K562 (cell line): ENCODE data around the gene PTPRE. TPM values are rescaled to one million over a fixed set of nuclear protein-coding genes. Genes with fewer than 3 reads are reported as not detected.
A peak's percentile ranks its signal among the peaks of the same experiment; 100 is the strongest.

Experiments used
- ATAC-seq: fragments of 200-7000 bp; cut with Tn5 transposase; 3 replicates; pipeline ENCODE4 v1.9.1; 2020; ENCODE audit warnings: moderate library complexity
- BruUV-seq: library from RNA; stranded (reverse); fragments of 400-500 nt; replicated peaks from 2 replicates; lab custom pipeline; 2021; lab: Mats Ljungman, UMichigan
- CTCF ChIA-PET: fragments of 300-600 bp; formaldehyde crosslinking; extraction: SDS; loops from one replicate; lab custom pipeline; 2021; ENCODE audit warnings: low intra/inter-chr PET ratio; lab: Yijun Ruan, JAX
- POLR2A ChIA-PET: fragments of 300-600, 350-650 bp; sonication (Branson Sonifier 250); formaldehyde crosslinking; extraction: SDS; loops from one replicate; lab custom pipeline; 2021; ENCODE audit warnings: antibody characterized with exemption, inconsistent platforms; lab: Yijun Ruan, JAX
- DNase-seq, 4 experiments: peaks; one replicate each; pipeline versions ENCODE4 v3.0.0 to v3.0.0-alpha.2; 2011 to 2018; ENCODE audit warnings: low spot score in 3 of 4, mixed read lengths in 3 of 4; ENCODE audit errors: extremely low read depth in 1 of 4
- FAIRE-seq: peaks from 2 replicates; lab custom pipeline; 2011; peaks lifted over from hg19 to GRCh38; lab: Jason Lieb, UNC
- H2AFZ ChIP-seq: 2 replicates; pipeline ENCODE4 v1.6.0; 2011; ENCODE audit warnings: low read depth, low read length, control low read depth, inconsistent platforms
- H3K27ac ChIP-seq: fragments of 200-600 bp; 3 replicates; pipeline ENCODE4 v1.8.0; 2011; ENCODE audit warnings: low read depth, mild to moderate bottlenecking, control low read depth, inconsistent platforms, low read length, moderate library complexity, mixed read lengths; ENCODE audit errors: extremely low read depth
- H3K27me3 ChIP-seq, 2 experiments: fragments of 300-600 bp in 1 of 2; 2 replicates in 1 of 2; 3 replicates in 1 of 2; pipeline versions ENCODE4 v1.6.0 to v1.8.0; 2011; ENCODE audit warnings: inconsistent platforms in 2 of 2, low read length in 2 of 2, mild to moderate bottlenecking in 1 of 2, mixed read lengths in 1 of 2, moderate library complexity in 1 of 2; ENCODE audit not compliant: control insufficient read depth in 2 of 2, insufficient read depth in 2 of 2
- H3K36me3 ChIP-seq: fragments of 300-600 bp; 3 replicates; pipeline ENCODE4 v1.8.0; 2011; ENCODE audit warnings: mild to moderate bottlenecking, low read length, inconsistent platforms; ENCODE audit not compliant: control insufficient read depth, insufficient read depth
- H3K4me1 ChIP-seq, 2 experiments: fragments of 200-600 bp in 1 of 2; replicated peaks in 1 of 2; 2 replicates in 1 of 2; 3 replicates in 1 of 2; pipeline versions ENCODE4 v1.5.1 to v1.8.0; 2011; ENCODE audit warnings: inconsistent platforms in 2 of 2, low read length in 2 of 2, mild to moderate bottlenecking in 1 of 2, mixed read lengths in 1 of 2, moderate library complexity in 1 of 2; ENCODE audit not compliant: control insufficient read depth in 2 of 2, insufficient read depth in 2 of 2
- H3K4me2 ChIP-seq: 2 replicates; pipeline ENCODE4 v1.6.1; 2011; ENCODE audit warnings: low read length, control low read depth, inconsistent platforms, mixed read lengths; ENCODE audit not compliant: insufficient read depth
- H3K4me3 ChIP-seq: fragments of 200-600 bp; sonication (generic), shearing (Covaris generic); 2 replicates; pipeline ENCODE4 v1.5.1; 2016; ENCODE audit warnings: control low read depth, inconsistent platforms
- H3K79me2 ChIP-seq: fragments of 200-600 bp; 3 replicates; pipeline ENCODE4 v1.8.0; 2011; ENCODE audit warnings: low read length, inconsistent platforms; ENCODE audit not compliant: control insufficient read depth, insufficient read depth
- H3K9ac ChIP-seq, 2 experiments: 2 replicates each; pipeline versions ENCODE4 v1.6.0 to v1.6.1; 2011; ENCODE audit warnings: low read depth in 2 of 2, low read length in 2 of 2, control low read depth in 1 of 2, inconsistent platforms in 1 of 2, mild to moderate bottlenecking in 1 of 2, mixed read lengths in 1 of 2; ENCODE audit not compliant: insufficient read depth in 1 of 2
- H3K9me1 ChIP-seq: one replicate; pipeline ENCODE4 v1.6.0; 2011; ENCODE audit warnings: inconsistent platforms, mild to moderate bottlenecking, low read length, moderate library complexity; ENCODE audit not compliant: control insufficient read depth, insufficient read depth
- H3K9me3 ChIP-seq: replicated peaks from 2 replicates; pipeline ENCODE4 v1.5.1; 2011; ENCODE audit warnings: low read depth, low read length, inconsistent platforms; ENCODE audit not compliant: control insufficient read depth, insufficient read depth
- H4K20me1 ChIP-seq: replicated peaks from 2 replicates; pipeline ENCODE4 v1.6.1; 2011; ENCODE audit warnings: low read length, inconsistent platforms, mixed read lengths; ENCODE audit not compliant: control insufficient read depth, insufficient read depth
- SRSF3 ChIP-seq: fragments of 200-400 bp; formaldehyde crosslinking; IDR thresholded peaks from 2 replicates; pipeline ENCODE4 v1.6.1; 2016; ENCODE audit warnings: mild to moderate bottlenecking, low read length, moderate library complexity; ENCODE audit not compliant: insufficient read depth
- ZNF830 ChIP-seq: fragments of 250-450 bp; sonication (Bioruptor Pico); IDR thresholded peaks from 2 replicates; pipeline ENCODE4 v1.5.0; 2021; ENCODE audit warnings: mild to moderate bottlenecking
- WGBS: fragments of 100-300 bp; shearing (Covaris generic); methylation state at CpG from one replicate; pipeline ENCODE4 v1.1.6; 2016; ENCODE audit warnings: low coverage, mixed read lengths; ENCODE audit not compliant: insufficient coverage; ENCODE audit errors: missing lambda C conversion rate; 5-methylcytosine and 5-hydroxymethylcytosine counted together
- in situ Hi-C: fragments of 300-500 bp; cut with MboI; formaldehyde crosslinking; loops from 4 replicates; pipeline ENCODE4 v1.15.0; 2018; ENCODE audit warnings: inconsistent platforms, mixed read lengths
- intact Hi-C: fragments of 100-400 bp; cut with micrococcal nuclease; formaldehyde crosslinking; loops from 2 replicates; pipeline ENCODE4 v1.14.2; 2022
- polyA plus RNA-seq, 8 experiments: library from polyadenylated mRNA; depleted of rRNA in 4 of 8; stranded (reverse) in 5 of 8; unstranded in 3 of 8; fragments of >200 nt; fragmentation: Nextera tagmentation in 2 of 8; fragmentation: Illumina TruSeq in 1 of 8; extraction: Ambion mirVana in 2 of 8; extraction: Trizol in 1 of 8; gene quantifications; 2 replicates each; pipeline versions ENCODE4 v1.2.1 to v1.2.3, GENCODE V29; 2011 to 2014; ENCODE audit warnings: inconsistent platforms in 1 of 8, missing spikeins in 1 of 8
- total RNA-seq, 7 experiments: library from RNA; depleted of rRNA in 6 of 7; stranded (reverse); fragments of >200 nt in 6 of 7; fragmentation: Illumina TruSeq in 2 of 7; extraction: Trizol in 2 of 7; gene quantifications; 2 replicates each; pipeline versions ENCODE4 v1.2.1 to v1.2.3, GENCODE V29; 2011 to 2021; ENCODE audit warnings: low replicate concordance in 1 of 7
- TF ChIP-seq, protein P1 (sequence below), 3 experiments: IDR thresholded peaks in 2 of 3; conservative IDR thresholded peaks in 1 of 3; 2 replicates each; pipeline ENCODE4 v1.5.1; 2011 to 2012; ENCODE audit warnings: low read length in 3 of 3, mild to moderate bottlenecking in 3 of 3, control low read depth in 2 of 3, improper control_type of control experiment in 1 of 3, inconsistent platforms in 1 of 3, low read depth in 1 of 3, mixed read lengths in 1 of 3, moderate library complexity in 1 of 3; ENCODE audit not compliant: insufficient read depth in 2 of 3

PTPRE gene
- total and polyA plus RNA-seq, 9 of the 15 experiments (the other 6 are each of a cell fraction or from before 2014, with no cell fraction given): 0.01 to 0.13 (median 0.04) TPM; not detected in 4

GRCh38 chr10:128091636-128092210 is 184.8 kb downstream of the PTPRE start:
- Histone ChIP-seq H3K4me3 (no peak overlapping the region), H3K36me3 (no peaks in the 10 kb centered on the region), H3K9me1 (no peaks in the 10 kb centered on the region), H2AFZ (no peak overlapping the region), H3K79me2 (no peaks in the 10 kb centered on the region), H3K27ac (no peak overlapping the region), H3K9me3 (no peaks in the 10 kb centered on the region), H3K27me3 (peaks cover 0 to 10% of the 10 kb centered on the region in 2 experiments; a peak in 1 of 5 replicates), H3K4me2 (no peak overlapping the region), H3K4me1 (no peaks in the 10 kb centered on the region; a peak in 1 of 5 replicates), H3K9ac (no peak overlapping the region), H4K20me1 (0 out of 2 replicates have a peak, but pooled peaks cover 4% of the 10 kb centered on the region)
- CTCF ChIA-PET: no interaction called here
- FAIRE-seq (no peak), DNase-seq (peak in 1 of 4 experiments; percentile 16), ATAC-seq (peak; percentile 63)
- no TSS peak for BruUV-seq
- POLR2A ChIA-PET: interaction anchor here (0.5 kb wide), 1 partner anchor 156 kb away, joined by 4 read pairs; no protein-coding TSS in a partner anchor
- intact Hi-C loops (no loop called here), in situ Hi-C loops (no loop called here)
- TF ChIP-seq, protein P1, sequence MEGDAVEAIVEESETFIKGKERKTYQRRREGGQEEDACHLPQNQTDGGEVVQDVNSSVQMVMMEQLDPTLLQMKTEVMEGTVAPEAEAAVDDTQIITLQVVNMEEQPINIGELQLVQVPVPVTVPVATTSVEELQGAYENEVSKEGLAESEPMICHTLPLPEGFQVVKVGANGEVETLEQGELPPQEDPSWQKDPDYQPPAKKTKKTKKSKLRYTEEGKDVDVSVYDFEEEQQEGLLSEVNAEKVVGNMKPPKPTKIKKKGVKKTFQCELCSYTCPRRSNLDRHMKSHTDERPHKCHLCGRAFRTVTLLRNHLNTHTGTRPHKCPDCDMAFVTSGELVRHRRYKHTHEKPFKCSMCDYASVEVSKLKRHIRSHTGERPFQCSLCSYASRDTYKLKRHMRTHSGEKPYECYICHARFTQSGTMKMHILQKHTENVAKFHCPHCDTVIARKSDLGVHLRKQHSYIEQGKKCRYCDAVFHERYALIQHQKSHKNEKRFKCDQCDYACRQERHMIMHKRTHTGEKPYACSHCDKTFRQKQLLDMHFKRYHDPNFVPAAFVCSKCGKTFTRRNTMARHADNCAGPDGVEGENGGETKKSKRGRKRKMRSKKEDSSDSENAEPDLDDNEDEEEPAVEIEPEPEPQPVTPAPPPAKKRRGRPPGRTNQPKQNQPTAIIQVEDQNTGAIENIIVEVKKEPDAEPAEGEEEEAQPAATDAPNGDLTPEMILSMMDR (IDR thresholded peaks at IDR 0.05 in 2 of 3, conservative IDR thresholded peaks at IDR 0.05 in 1 of 3; ENCODE audit: insufficient read depth in 2 of 3, low read depth in 1 of 3, low read length in 3 of 3): 0 out of 6 replicates have a peak, but pooled peaks of 1 of the 3 experiments have one; percentile 2
- TF ChIP-seq ZNF830 (CRISPR knock-in tag) (no peak), SRSF3 (no peak)
- WGBS: 38% methylated on average over 14 of the region's 17 CpGs
